SH-SY5Y (cell line): ENCODE results near the gene GAB1.

Experiments used
- GATA2 ChIP-seq: IDR thresholded peaks from 2 replicates; pipeline ENCODE4 v1.6.1; 2011; ENCODE audit warnings: mild to moderate bottlenecking, low read depth, low read length
- GATA3 ChIP-seq: IDR thresholded peaks from 2 replicates; pipeline ENCODE4 v1.6.1; 2011; ENCODE audit warnings: low read depth, mild to moderate bottlenecking, low read length, moderate library complexity

DNA sequence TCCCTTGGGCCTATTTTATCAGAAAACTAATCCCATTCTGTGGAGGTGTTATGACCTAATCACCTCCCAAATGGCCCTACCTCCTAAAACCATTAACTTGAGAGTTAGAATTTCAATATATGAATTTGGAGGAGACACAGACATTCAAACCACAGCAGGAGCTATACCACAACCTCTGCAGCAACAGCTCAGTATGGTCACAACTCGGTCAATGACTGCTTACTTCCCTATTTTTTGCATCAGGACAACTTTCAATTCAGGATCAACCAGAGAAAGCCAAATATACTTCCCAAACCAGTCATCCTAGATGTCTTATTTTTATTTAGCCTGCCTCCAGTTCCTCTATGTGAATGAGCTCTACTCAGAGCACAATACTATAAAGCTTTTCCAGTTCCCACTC is 165.6 kb downstream of the GAB1 start:
- no peak for TF ChIP-seq GATA2
- TF ChIP-seq GATA3: no peak
